Testis (tissue), 2 donors: Measurements from ENCODE around the gene ALK.

Experiments used
- POLR2A ChIP-seq: fragments of 450-650 bp; IDR thresholded peaks from one replicate; pipeline ENCODE4 v1.6.1; 2017; ENCODE audit warnings: antibody characterized with exemption, mild to moderate bottlenecking, moderate library complexity
- TF ChIP-seq, protein P1 (sequence below), 3 experiments: fragments of 450-650 bp in 2 of 3; fragments of 200-600 bp in 1 of 3; sonication (generic) in 1 of 3; IDR thresholded peaks; one replicate each; pipeline ENCODE4 v1.5.1; 2016 to 2019; ENCODE audit warnings: antibody characterized with exemption in 3 of 3, mild to moderate bottlenecking in 2 of 3, moderate library complexity in 1 of 3

DNA sequence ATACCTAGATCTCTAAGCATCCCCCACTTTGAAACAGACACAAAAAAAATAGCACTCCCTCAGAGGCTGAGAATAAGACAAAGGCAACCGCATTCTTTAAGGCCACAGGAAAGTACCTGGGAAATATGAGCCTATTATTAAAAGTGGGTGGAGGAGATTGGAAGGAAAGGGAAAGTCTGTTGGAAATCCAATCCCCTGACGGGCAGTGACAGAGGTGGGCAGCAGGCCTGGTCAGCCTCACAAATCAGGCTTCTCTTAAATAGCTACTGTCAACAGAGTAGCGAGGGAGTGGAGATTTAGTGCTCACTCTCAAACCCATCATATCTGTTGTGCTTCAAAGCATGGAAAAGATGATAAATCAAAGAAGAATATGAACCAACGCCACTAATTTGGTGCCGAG, 324.4 kb downstream of the ALK start:
- TF ChIP-seq, protein P1, sequence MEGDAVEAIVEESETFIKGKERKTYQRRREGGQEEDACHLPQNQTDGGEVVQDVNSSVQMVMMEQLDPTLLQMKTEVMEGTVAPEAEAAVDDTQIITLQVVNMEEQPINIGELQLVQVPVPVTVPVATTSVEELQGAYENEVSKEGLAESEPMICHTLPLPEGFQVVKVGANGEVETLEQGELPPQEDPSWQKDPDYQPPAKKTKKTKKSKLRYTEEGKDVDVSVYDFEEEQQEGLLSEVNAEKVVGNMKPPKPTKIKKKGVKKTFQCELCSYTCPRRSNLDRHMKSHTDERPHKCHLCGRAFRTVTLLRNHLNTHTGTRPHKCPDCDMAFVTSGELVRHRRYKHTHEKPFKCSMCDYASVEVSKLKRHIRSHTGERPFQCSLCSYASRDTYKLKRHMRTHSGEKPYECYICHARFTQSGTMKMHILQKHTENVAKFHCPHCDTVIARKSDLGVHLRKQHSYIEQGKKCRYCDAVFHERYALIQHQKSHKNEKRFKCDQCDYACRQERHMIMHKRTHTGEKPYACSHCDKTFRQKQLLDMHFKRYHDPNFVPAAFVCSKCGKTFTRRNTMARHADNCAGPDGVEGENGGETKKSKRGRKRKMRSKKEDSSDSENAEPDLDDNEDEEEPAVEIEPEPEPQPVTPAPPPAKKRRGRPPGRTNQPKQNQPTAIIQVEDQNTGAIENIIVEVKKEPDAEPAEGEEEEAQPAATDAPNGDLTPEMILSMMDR (IDR thresholded peaks at IDR 0.05): no peak
- TF ChIP-seq POLR2A: no peak
